ENCODE results near the gene LRRN3.

Gene LRRN3

DNA sequence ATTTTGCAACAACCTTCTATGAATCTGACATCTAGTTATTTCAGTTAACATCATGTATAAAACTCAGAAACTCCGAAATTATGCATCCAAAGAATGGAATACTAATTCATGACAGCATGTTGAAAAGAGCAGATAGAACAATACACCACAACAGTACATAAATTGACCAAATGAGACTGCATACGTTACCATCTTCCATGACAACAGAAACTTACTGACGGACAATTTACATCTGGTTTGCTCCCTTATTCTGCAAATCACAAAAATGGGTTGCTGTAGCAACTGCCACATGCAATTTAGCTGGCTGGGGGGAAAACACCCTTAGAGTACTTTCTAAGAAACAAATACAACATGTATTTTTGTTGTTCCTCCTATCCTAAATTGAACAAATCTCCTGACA is 14.3 kb downstream of the LRRN3 start:
- DNase-seq (ENCODE audit: low read depth in 2 of 2): no peak

DNA sequence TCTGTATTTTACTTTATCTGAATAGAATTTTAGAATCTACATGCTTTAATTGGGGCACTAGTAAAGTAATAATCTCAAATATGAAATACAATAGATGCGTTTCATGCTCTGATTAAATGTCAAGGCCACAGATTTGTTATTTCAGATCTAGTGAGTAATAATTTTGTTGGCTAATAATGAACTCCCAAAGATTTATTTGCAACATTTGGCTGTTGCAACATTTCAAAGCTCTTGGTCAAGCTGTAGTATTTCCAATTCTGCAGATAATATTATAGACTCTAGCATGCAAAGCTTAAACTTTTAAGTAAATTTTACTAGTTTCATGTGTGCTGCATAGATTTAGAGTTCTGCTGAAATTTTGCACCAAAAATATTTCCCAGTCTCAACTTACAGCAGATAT is 16.7 kb downstream of the LRRN3 start:
- no peak for DNase-seq (ENCODE audit: low read depth in 2 of 2)

DNA sequence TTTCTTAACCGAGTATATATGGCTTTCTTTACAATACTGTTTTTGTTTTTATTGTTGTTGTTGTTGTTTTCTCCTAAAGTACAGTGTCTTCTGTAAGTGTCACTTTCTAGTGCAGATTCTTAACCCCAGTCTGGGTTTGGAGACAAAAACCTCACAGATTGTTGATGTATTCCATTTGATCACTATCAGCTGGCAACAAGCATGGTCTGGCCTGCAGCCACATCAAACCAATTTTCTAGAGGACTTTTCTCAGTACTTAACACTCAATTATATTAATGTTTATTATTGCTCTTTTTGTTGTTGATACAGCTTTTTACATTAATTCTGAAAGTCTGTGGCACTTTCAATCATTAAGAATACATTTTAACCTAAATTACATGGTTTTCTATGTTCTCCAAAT is 17.1 kb downstream of the LRRN3 start:
- DNase-seq (ENCODE audit: low read depth in 2 of 2): no peak

DNA sequence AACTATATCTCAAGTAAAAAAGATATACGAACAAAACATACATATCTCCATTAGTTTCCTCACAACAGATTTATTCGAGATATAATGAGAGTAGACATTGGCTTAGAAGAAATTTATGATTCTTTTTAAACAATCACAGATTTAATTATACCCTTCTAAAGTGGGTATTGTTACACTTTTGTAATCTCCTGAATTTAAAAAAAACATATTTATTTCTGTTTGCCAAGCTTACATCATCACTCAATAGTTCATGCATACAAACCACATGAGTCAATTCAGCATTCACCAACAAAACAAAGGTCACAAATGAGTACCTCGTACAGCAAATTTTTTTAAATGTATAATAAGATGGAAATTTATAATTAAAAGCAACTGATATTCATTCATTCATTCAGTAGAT is 17.6 kb downstream of the LRRN3 start:
- no peak for DNase-seq (ENCODE audit: low read depth in 2 of 2)

DNA sequence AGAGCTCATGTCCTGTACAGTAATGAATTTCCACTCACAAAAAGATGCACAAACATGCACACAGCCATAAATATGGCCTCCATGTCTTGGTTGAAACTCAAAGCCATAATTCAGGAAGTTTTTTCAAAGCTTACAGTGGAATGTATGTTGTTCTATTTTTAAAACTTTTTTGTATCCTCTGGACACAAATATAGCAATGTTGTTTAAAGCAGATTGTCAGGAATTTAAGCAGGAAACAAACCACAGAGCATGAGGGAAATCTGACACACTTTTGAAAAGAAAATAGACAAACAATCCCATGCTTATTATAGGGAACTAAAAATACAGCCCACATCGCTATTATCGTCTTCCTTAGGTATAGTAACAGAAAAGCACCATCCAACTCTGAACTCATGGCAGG is 21.5 kb downstream of the LRRN3 start:
- no peak for DNase-seq (ENCODE audit: low read depth in 2 of 2)

DNA sequence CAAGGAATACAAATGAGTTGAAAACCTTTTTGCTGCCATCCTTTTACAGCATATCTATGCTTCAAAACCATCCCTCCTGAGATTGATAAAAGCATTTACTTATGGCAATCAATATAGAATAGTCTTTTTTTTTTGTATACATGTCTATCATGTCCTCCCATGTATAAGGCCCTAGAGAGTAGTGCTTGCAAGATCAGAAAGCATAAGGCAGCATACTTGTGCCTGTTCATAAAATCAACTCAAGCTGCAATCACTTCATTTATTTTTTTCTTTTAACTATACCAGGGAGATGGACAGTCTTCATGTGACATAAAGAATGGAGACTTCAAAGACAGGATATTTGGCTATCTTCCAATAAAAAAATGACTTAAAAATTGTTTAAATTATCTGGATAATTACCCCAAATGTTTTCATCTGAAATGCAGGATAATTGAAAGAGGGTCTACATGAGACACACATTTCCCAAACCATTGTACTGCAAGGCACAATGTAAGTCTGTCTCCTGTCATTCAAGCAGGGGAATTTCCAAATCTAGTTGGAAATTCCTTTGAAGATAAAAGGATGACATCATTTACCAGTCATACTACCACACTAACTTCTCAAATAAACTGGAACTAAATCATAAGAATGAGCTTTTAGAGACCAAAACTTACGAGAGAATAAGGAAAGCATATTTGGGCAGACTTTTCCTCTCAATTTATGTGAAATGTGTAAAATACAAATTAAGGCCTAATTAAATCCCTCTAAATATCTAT is 22.5 kb downstream of the LRRN3 start:
- no peak for DNase-seq (ENCODE audit: low read depth in 2 of 2)

DNA sequence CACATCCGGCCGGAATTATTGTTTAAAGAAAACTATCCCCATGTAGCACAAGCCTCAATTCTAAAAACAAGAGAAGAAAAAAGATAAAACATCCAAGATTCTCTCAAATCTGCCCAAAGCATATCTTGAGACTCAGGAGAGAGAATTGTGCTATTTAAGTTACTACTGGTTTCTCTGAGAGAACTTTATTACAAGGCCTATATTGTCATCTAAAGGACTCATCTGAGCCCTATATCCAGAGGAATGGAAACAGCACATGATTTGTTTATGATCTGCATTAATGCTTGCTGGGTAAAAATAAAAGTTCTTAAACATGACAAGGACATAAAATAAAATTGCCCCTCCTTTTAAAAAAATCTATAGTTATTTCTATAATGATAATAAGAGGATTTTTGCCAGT is 25.0 kb downstream of the LRRN3 start:
- DNase-seq (ENCODE audit: low read depth in 2 of 2): no peak

DNA sequence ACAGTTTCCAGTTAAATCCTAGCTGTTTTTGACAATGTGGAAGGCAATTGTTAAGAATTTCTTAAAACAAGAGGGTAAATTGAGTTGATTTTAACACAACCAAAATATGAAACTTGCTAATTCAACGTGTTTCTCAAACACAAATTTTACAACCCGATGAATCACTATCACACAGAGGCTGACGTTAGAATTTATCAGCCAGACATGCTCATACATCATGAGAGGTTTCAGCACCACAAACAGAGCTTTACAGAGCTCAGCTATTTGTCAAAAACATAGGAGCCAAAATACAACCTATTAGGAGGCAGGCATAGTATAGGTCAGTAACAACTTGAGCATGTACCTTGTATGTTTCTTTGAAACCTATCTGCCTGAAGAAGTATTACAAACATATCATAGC is 36.1 kb downstream of the LRRN3 start:
- DNase-seq (ENCODE audit: low read depth in 2 of 2): no peak

DNA sequence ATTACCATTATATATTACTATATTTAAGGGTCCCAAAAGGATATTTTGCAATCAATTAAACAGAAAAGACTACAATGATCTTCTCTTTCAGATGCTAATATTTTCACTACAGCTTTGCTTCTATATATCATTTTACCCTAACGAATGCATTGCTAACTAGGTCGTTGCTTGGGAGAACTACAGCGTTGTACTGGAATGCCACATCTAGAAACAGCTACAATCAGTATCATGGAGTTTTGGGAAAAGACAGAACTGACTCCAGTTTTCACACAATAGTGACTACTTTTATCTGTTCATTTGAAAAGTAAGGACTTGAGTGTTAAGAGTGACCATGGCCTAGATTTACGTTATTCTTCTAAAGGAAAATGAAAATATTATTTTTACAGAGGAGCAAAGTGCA is 38.5 kb downstream of the LRRN3 start:
- no peak for DNase-seq (ENCODE audit: low read depth in 2 of 2)

DNA sequence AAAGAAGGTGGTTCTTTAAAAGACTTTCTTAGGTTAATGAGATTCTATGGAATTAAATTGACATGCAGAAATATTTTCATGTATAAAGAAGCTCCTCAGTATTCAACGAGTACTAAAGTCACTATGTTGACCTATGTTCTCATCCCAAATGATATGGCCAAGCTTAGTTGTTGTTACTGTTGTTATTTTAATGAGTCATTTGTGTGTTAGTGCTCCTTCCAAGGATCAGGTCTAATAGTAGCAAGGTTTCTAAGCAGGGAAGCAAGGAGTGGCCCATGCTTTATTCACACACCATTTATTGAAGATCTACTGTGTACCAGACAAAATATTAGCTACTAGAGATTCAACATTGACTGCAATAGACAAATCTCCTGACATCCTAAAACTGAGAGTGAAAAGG is 41.9 kb downstream of the LRRN3 start:
- no peak for DNase-seq (ENCODE audit: low read depth in 2 of 2)

DNA sequence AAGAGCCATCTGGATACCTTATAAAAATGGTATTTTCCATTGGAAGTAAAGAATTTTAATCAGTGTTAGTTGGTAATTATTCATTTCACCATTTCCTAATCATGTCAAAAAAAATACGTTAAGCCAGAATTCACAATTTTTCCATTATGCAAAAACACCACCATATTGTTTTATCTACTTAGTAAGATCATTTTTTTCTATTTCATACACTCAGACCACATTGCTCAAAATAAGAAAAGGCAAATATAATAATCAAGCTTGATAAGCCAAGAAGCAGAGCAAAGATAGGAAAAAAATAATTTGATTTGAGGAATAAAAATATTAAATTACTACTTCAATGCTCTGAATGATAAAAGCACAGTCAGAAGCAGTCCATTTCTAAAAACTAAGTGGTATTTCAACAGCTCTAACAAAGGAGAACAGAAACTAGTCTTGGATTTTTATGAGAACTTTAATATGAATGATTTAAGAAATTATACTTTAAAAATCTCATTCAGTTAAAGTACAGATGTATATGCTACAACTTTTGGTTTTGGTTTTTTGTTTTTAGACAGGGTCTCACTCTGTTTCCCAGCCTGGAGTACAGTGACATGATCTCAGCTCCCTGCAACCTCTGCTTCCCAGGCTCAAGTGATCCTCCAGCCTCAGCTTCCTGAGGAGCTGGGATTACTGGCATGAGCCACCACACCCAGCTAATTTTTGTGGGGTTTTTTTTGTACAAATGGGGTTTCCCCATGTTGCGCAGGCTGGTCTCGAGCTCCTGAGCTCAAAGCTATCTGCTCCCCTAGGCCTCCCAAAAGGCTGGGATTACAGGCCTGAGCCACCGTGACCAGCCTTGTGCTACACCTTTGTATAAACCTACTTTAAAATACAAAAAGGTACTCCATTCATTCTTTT is 46.6 kb downstream of the LRRN3 start:
- DNase-seq (ENCODE audit: low read depth in 2 of 2): no peak

DNA sequence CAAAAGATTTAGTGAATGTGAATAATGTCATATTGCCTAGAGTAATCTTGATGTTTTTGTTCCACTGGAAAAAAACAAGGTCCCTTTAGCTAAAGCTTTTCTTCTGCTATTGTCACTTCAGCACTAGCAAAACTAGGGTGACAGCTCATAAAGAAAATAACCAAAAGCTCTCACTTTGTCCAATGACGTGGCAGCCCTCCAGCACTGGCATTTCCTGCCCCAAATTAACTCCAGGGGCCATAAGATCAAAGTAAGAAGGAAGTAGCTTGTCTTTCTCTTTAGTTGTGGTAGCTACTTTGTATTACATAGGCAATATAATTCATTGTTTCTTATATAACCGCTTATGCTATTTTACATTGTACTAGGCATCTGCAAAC is 47.3 kb downstream of the LRRN3 start:
- DNase-seq (ENCODE audit: low read depth in 2 of 2): peak in 1 of 2 donors; percentile 26

DNA sequence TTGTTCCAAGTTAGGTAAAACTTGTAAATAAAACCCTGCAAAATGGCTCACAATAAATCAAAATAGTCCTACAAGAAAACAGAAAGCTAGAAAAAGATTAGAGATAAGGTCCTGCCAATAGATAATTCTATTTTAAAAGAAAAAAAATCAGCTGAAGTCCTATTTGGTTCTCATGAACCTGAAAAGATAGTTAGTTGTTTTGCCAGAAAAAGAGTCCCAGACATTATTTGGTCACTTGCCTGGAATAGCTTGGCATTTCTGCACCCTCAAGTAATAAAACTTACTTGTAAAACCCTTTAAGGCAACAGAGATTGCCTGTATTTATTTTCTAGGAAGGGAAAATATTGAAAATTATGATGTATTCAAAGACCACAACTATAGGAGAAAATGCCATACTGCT is 47.7 kb downstream of the LRRN3 start:
- DNase-seq (ENCODE audit: low read depth in 2 of 2): no peak

DNA sequence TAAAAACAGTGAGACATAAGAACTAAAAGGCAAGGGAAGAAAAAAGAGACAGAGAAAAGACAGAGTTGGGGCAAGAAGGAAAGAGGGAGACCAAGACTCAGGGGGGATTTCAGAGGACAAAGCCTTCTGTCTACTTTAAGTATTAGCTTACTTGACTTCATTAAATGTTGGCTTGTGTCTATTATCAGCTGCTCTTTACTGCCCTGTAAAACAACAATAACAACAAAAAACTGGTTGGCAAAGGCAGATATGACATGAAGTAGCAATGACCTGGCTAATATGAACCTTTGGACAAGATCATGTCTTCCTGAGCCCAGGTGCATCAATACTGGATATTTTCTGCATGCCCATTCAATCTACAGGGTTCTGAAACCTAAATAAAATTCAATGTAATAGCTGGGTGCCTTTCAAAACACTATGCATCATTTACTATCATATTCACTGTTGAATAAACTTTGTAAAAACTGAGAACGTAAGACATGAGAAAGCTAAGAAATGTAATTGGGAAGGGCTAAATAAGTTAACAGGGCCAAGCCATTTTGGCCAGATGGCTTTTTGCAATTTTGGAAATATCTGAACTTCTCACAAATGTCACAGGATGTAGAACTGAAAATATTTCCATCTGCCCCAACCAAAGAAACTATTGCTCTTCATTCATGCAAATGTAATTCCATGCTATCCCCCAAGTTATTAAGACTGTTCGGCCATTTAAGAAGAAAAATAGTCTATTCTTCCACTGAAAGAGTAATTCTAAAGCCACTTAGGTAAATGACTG is 49.4 kb downstream of the LRRN3 start:
- DNase-seq (ENCODE audit: low read depth in 2 of 2): no peak

DNA sequence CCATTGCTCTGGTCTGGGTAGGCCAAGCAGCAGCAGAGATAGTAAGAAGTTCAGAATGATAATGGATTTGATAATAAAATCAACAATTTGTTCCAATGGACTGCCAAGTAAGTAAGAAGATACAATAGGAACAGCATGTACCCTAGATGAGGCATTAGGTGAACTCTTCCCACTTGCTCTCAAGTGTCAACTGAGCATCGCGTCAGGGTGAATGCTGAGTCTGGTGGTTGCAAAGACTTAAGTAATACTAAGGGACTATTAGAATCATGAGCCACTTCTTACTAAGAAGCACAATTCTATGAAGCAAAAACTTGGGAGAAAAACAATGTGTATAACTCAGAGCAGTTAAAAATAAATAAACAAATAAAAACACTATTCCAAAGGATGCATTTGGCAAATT is 54.5 kb downstream of the LRRN3 start:
- DNase-seq (ENCODE audit: low read depth in 2 of 2): no peak

DNA sequence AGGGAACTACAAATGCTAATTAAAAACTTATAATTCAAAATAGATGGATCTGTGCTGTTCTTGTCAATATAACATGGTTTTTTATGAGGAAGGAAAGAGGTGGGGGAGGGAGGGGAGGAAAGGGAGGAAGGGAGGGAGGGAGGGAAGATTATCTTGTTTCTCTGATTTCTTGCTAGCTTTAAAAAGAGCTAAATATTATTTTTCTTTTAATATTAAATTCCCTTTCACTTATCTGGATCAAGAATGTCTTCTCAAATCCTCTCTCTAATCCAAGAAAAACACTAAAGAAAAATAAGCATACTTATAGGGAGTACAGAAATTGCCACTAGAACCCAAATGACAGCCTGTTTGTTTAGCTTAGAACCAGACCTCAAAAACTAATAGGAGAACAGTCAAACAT is 55.2 kb downstream of the LRRN3 start:
- DNase-seq (ENCODE audit: low read depth in 2 of 2): no peak

DNA sequence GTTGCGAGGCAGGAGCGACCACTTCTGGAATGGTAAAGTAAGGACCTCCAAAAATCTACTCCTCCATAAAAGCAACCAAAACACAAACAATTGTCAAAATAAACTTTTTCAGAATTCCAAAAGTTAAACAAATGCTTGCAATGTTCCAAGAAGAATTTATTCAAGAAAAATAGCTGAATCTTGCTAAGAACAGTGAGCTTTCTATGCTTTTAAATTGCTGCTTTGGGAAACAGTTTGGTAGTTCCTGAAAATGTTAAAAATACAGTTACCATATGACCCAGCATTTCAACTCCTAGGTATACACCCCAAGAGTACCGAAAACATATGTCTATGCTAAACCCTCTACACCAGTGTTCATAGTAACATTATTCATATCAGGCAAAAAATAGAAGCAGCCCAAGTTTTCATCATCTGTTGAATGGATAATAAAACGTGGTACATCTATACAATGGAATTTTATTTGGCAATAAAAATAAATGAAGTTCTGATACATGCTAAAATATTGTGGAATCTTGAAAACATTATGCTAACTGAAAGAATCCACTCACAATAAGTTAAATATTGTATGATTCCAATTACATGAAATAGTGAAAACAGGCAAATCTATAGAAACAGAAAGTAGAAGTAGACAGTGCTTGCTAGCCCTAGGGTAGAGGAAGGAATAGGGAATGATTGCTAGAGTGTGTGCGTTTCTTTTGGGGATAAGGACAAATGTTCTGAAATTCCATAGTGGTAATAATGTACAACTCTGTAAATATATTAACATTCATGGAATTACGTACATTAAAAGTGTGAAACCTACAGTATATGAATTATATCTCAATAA is 57.0 kb downstream of the LRRN3 start:
- DNase-seq (ENCODE audit: low read depth in 2 of 2): no peak

DNA sequence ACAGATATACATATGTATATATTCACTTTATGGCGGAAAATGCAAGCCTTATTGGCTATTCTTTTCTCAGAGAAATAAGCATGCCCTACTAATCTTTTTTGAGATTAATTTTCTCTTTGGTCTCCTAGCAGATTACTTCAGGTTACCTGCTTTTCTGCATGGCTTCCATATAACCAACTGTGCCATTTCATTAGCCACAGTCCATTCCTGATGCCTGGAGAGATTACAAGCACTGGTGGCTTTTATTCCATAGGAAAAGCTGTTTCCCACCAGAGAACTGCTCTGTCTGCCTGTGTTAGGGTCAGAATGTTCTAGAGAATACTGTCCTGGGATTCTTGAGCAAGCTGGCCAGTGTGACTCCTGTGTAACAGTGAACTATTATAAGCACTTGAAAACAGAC is 59.8 kb downstream of the LRRN3 start:
- DNase-seq (ENCODE audit: low read depth in 2 of 2): no peak

DNA sequence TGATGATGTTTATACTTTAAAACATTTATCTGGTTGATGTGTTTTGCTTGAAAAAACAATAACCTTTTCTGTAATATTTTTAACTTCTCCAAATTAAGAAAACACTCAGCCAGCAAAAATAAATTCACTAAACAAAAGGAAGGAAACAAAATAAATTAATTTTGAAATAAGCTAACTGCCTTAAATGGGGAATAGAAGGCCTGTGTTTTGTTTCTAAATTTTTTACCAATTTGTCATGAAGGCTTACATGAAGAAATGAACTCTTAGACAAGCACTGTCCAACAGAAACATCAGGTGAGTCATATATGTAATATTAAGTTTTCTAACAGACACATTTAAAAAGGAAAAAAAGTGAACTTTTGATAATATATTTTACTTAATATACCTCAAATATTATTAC is 68.5 kb downstream of the LRRN3 start:
- no peak for DNase-seq (ENCODE audit: low read depth in 2 of 2)

DNA sequence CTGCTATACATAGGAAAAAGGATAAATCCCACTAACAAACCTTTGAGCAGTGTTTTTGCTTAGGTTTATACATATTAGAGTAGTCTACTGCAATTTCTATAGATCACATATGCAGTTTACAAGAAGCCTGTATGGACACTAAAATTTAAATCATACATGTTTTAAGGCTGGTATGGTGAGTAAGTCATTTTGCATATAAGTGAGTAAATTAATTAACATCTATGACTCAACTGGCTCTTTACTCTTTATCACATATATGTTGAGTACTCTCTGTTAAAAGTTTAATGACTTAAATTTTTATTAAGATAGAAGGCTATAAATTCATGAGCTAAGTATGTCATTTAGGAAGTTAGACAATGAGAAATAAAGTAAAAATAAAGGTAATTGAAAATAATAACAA is 69.4 kb downstream of the LRRN3 start:
- no peak for DNase-seq (ENCODE audit: low read depth in 2 of 2)

DNA sequence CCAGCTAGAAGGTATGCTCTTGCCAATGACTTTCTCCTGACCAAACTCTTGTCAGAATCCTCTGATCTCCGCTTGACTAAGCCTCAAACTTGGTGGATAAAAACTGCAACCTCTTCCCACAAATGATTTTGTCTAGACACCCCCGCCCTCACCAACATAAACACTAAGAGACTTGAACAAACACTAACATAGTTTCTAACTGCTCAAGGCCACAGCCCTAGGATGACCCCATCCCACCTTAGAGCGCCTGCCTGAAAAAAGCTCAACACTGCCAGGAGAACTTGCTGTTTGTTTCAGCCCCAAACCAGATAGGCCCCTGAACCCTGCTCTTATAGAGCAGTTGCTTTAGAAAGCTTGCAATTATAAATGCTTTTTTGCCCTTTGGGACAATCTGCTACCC is 71.8 kb downstream of the LRRN3 start:
- no peak for DNase-seq (ENCODE audit: low read depth in 2 of 2)

DNA sequence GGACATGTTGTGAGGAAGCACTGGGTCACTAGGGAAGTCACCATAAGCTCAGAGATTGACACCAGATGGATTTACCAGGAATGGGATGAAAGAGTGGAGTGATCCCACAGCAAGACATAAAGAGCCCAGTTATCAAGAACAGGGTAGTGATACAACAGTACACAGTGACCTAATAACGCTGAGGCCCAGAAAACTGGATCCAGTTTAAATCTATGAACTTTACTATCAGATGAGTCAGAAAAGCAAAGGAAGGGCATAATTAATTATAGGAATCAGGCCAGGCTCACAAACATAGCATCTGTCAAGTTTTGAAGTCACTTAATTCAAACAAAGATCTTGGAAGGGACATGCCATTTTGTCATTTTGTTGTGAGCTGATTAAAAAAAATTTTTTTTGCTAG is 73.5 kb downstream of the LRRN3 start:
- no peak for DNase-seq (ENCODE audit: low read depth in 2 of 2)

Data from activated CD8-positive, alpha-beta memory T cell treated with anti-CD3 and anti-CD28 coated beads for 4 hours (primary cell).